Neural progenitor cell (in vitro differentiated cells): ENCODE data around the gene NGFR. TPM values are rescaled to one million over a fixed set of nuclear protein-coding genes. Genes with fewer than 3 reads are reported as not detected.

Source experiments
- DNase-seq: peaks from one replicate; pipeline ENCODE4 v3.0.0-alpha.2; 2016; ENCODE audit warnings: low spot score
- H2AFZ ChIP-seq: fragments of 200-600 bp; sonication (generic); replicated peaks from 2 replicates; pipeline ENCODE4 v1.6.1; 2016; ENCODE audit warnings: antibody characterized with exemption
- H3F3A ChIP-seq: fragments of 200-600 bp; sonication (generic); 2 replicates; pipeline ENCODE4 v1.6.1; 2016; ENCODE audit warnings: antibody characterized with exemption, low read depth
- H3K27ac ChIP-seq: fragments of 200-600 bp; sonication (generic); 2 replicates; pipeline ENCODE4 v1.5.1; 2016; ENCODE audit warnings: mild to moderate bottlenecking
- H3K27me3 ChIP-seq: fragments of 200-600 bp; sonication (generic); 2 replicates; pipeline ENCODE4 v1.6.1; 2016; ENCODE audit warnings: mild to moderate bottlenecking, moderate library complexity
- H3K36me3 ChIP-seq: fragments of 200-600 bp; sonication (generic); 2 replicates; pipeline ENCODE4 v1.5.1; 2016
- H3K4me1 ChIP-seq: fragments of 200-600 bp; sonication (generic); 2 replicates; pipeline ENCODE4 v1.6.1; 2016; ENCODE audit warnings: mixed run types
- H3K4me2 ChIP-seq: fragments of 200-600 bp; sonication (generic); 2 replicates; pipeline ENCODE4 v1.6.1; 2016
- H3K4me3 ChIP-seq: fragments of 200-600 bp; sonication (generic); 2 replicates; pipeline ENCODE4 v1.5.1; 2016
- H3K79me2 ChIP-seq: fragments of 200-600 bp; sonication (generic); 2 replicates; pipeline ENCODE4 v1.6.1; 2016; ENCODE audit warnings: low read depth
- H3K9ac ChIP-seq: fragments of 200-600 bp; sonication (generic); 2 replicates; pipeline ENCODE4 v1.6.1; 2016
- H3K9me3 ChIP-seq: fragments of 200-600 bp; sonication (generic); 2 replicates; pipeline ENCODE4 v1.5.1; 2016; ENCODE audit warnings: low read depth
- H4K20me1 ChIP-seq: fragments of 200-600 bp; sonication (generic); 2 replicates; pipeline ENCODE4 v1.6.1; 2016; ENCODE audit warnings: low read depth
- H3K27ac Mint-ChIP-seq: 3 replicates; pipeline ENCODE4 v1.8.0; 2021; ENCODE audit warnings: mixed read lengths
- H3K27me3 Mint-ChIP-seq: 2 replicates; pipeline ENCODE4 v1.8.0; 2022; ENCODE audit warnings: low read depth, mild to moderate bottlenecking, inconsistent platforms, moderate library complexity, mixed read lengths; ENCODE audit not compliant: insufficient read depth
- H3K36me3 Mint-ChIP-seq: 3 replicates; pipeline ENCODE4 v1.8.0; 2021; ENCODE audit warnings: mixed read lengths
- H3K4me1 Mint-ChIP-seq: 3 replicates; pipeline ENCODE4 v1.8.0; 2021; ENCODE audit warnings: mixed read lengths
- H3K4me3 Mint-ChIP-seq: 3 replicates; pipeline ENCODE4 v1.8.0; 2021; ENCODE audit warnings: mild to moderate bottlenecking, moderate library complexity, mixed read lengths
- H3K9me3 Mint-ChIP-seq: 3 replicates; pipeline ENCODE4 v1.8.0; 2020; ENCODE audit warnings: mixed read lengths
- EZH2 ChIP-seq: fragments of 200-600 bp; sonication (generic); IDR thresholded peaks from 2 replicates; pipeline ENCODE4 v1.6.1; 2017; ENCODE audit warnings: antibody characterized with exemption, mild to moderate bottlenecking, moderate library complexity
- EZH2phosphoT487 ChIP-seq: fragments of 200-600 bp; sonication (generic); IDR thresholded peaks from 2 replicates; pipeline ENCODE4 v1.6.1; 2017; ENCODE audit warnings: antibody characterized with exemption
- total RNA-seq: library from RNA; depleted of rRNA; stranded (reverse); fragments of >200 nt; gene quantifications from 2 replicates; pipeline ENCODE4 v1.2.3, GENCODE V29; 2015; ENCODE audit warnings: low replicate concordance
- TF ChIP-seq, protein P1 (sequence below): fragments of 200-600 bp; sonication (generic); IDR thresholded peaks from 2 replicates; pipeline ENCODE4 v1.5.1; 2017; ENCODE audit warnings: antibody characterized with exemption, mild to moderate bottlenecking

The NGFR gene
- total RNA-seq, 1 donor from 2014 or later: 6.6 TPM

DNA sequence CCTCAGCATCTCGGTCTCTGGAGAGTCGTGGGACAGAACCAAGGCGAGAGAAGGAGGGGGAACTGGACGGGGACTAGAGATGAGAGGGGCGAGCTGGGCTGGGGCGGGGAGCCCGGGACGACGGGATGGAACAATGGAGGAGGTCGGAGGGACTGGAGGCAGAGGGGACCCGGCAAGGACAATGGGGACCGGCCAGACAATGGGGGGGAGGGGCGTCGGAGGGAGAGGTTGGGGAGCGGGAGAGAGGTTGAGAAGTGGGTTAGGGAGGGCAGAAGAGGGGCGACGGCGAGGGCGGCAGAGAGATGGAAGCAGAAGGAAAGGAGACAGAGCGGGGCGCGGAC, 719 bp downstream of the NGFR start:
- Histone ChIP-seq H2AFZ (peak overlapping the region; percentile 96), H3K9me3 (no peaks in the 10 kb centered on the region), H3K27me3 (peaks cover 75% of the 10 kb centered on the region), H3K27ac (no peak overlapping the region), H3K9ac (no peak overlapping the region), H3K4me3 (peak overlapping the region; percentile 88), H3K79me2 (no peaks in the 10 kb centered on the region), H4K20me1 (peaks cover 25% of the 10 kb centered on the region), H3K4me1 (peaks cover 26% of the 10 kb centered on the region), H3K36me3 (no peaks in the 10 kb centered on the region), H3K4me2 (peak overlapping the region; percentile 99), H3F3A (peaks cover 45% of the 10 kb centered on the region)
- H3K27me3 Mint-ChIP-seq: peaks cover 66% of the 10 kb centered on the region
- peaks cover 2% of the 10 kb centered on the region for H3K9me3 Mint-ChIP-seq
- peaks cover 25% of the 10 kb centered on the region for H3K4me1 Mint-ChIP-seq
- H3K4me3 Mint-ChIP-seq: peak overlapping the region; percentile 84
- no peak for TF ChIP-seq EZH2phosphoT487
- TF ChIP-seq EZH2: no peak
- TF ChIP-seq, protein P1, sequence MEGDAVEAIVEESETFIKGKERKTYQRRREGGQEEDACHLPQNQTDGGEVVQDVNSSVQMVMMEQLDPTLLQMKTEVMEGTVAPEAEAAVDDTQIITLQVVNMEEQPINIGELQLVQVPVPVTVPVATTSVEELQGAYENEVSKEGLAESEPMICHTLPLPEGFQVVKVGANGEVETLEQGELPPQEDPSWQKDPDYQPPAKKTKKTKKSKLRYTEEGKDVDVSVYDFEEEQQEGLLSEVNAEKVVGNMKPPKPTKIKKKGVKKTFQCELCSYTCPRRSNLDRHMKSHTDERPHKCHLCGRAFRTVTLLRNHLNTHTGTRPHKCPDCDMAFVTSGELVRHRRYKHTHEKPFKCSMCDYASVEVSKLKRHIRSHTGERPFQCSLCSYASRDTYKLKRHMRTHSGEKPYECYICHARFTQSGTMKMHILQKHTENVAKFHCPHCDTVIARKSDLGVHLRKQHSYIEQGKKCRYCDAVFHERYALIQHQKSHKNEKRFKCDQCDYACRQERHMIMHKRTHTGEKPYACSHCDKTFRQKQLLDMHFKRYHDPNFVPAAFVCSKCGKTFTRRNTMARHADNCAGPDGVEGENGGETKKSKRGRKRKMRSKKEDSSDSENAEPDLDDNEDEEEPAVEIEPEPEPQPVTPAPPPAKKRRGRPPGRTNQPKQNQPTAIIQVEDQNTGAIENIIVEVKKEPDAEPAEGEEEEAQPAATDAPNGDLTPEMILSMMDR: no peak
- H3K36me3 Mint-ChIP-seq: no peaks in the 10 kb centered on the region
- DNase-seq: peak; percentile 66
- no peak overlapping the region for H3K27ac Mint-ChIP-seq

DNA sequence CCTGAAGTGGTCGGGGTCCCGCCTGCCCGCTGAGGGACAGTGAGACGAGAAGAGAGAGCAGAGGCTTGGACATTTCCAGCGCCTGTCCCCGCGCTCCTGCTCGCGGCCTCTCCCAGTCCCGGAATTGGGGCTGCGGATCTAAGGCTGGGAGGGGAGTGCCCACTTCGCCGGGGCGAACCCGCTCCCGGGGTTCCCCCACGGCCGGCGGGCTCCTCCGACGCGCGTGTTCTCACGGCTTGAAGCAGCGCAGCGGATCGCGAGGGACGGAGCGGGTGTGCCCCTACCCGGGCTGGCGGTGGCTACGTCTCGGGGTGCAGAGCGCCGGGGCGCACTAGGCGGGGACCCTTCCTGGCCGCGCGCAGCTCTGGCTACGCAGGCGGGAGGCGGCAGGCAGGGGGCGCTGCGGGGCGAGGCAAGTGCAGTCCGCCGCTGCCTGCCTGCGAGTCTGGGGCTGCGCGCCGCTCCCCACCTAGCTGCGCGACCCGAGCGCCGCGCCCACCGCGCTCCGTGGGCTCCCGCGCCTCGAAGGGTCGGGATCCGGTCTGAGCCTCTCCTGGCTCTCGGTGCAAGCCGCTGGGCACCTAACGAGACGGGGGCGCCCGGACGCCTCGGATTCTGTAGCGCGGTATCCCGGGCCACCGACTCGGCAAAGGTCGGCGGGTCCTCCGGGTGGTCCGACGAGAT, 1.2 kb downstream of the NGFR start:
- H3K9ac ChIP-seq: no peak overlapping the region
- peak overlapping the region; percentile 96 for H2AFZ ChIP-seq

DNA sequence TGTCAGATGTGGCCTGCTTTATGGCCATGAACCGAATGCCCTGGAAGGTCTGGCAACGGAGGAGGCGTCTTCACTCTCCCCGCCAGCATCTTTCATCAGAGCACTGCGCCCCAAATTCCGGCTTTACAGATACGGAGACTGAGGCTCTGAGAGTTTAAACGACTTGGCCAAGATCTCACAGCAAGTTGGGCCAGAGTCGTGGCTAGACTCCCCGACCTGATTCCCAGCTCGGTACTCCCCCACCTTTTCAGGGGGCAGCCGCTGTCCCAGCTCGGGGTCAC, 1.7 kb downstream of the NGFR start:
- peak overlapping the region; percentile 99 for H3K4me2 ChIP-seq
- peaks cover 68% of the 10 kb centered on the region for H3K27me3 ChIP-seq
- no peaks in the 10 kb centered on the region for H3K36me3 ChIP-seq
- DNase-seq: no peak
- peak overlapping the region; percentile 88 for H3K4me3 ChIP-seq
- peak overlapping the region; percentile 17 for H2AFZ ChIP-seq
- H3K27ac ChIP-seq: no peak overlapping the region
- Mint-ChIP-seq H3K9me3 (peaks cover 2% of the 10 kb centered on the region), H3K4me3 (peak overlapping the region; percentile 82), H3K27ac (no peak overlapping the region), H3K4me1 (peaks cover 26% of the 10 kb centered on the region), H3K36me3 (no peaks in the 10 kb centered on the region), H3K27me3 (peaks cover 62% of the 10 kb centered on the region)
- H3K9ac ChIP-seq: no peak overlapping the region
- H3K79me2 ChIP-seq: no peaks in the 10 kb centered on the region
- peaks cover 26% of the 10 kb centered on the region for H3K4me1 ChIP-seq
- no peaks in the 10 kb centered on the region for H3K9me3 ChIP-seq
- TF ChIP-seq, protein P1: no peak
- TF ChIP-seq EZH2phosphoT487: peak; percentile 76
- no peak for TF ChIP-seq EZH2
- peaks cover 25% of the 10 kb centered on the region for H4K20me1 ChIP-seq
- peaks cover 45% of the 10 kb centered on the region for H3F3A ChIP-seq

More for the DNA sequence above, 1.2 kb downstream of the NGFR start:
- Histone ChIP-seq H3K36me3 (no peaks in the 10 kb centered on the region), H4K20me1 (peaks cover 25% of the 10 kb centered on the region), H3K4me1 (peaks cover 26% of the 10 kb centered on the region), H3K4me3 (peak overlapping the region; percentile 88), H3F3A (peaks cover 45% of the 10 kb centered on the region), H3K9me3 (no peaks in the 10 kb centered on the region), H3K27me3 (peaks cover 70% of the 10 kb centered on the region), H3K27ac (no peak overlapping the region), H3K4me2 (peak overlapping the region; percentile 99), H3K79me2 (no peaks in the 10 kb centered on the region)
- Mint-ChIP-seq H3K27ac (no peak overlapping the region), H3K4me3 (peak overlapping the region; percentile 84), H3K27me3 (peaks cover 64% of the 10 kb centered on the region), H3K4me1 (peaks cover 26% of the 10 kb centered on the region), H3K9me3 (peaks cover 2% of the 10 kb centered on the region), H3K36me3 (no peaks in the 10 kb centered on the region)
- TF ChIP-seq, protein P1: peak; percentile 81
- TF ChIP-seq EZH2phosphoT487: no peak
- DNase-seq: peak; percentile 94
